WTC11 (cell line): ENCODE data around the gene FCGR3A.
"Not testable (repeated sequence)": the region's sequence is repeated elsewhere in the genome, so short reads cannot be mapped to it uniquely, and the experiment has no call there.

Experiments used
- CBFB ChIP-seq: sonication (generic); formaldehyde crosslinking; IDR thresholded peaks from 2 replicates; pipeline ENCODE4 v1.8.1; 2022; ENCODE audit warnings: mild to moderate bottlenecking, low read depth, missing genetic modification reagents
- FOXK1 ChIP-seq: sonication (generic); formaldehyde crosslinking; IDR thresholded peaks from 2 replicates; pipeline ENCODE4 v1.8.0; 2022; ENCODE audit warnings: mild to moderate bottlenecking, moderate library complexity, missing genetic modification reagents
- GTF2I ChIP-seq: fragments of 250-450 bp; sonication (Bioruptor Pico); conservative IDR thresholded peaks from 2 replicates; pipeline ENCODE4 v1.4.0; 2021; ENCODE audit warnings: mild to moderate bottlenecking
- NR2C2 ChIP-seq: sonication (generic); formaldehyde crosslinking; IDR thresholded peaks from 2 replicates; pipeline ENCODE4 v1.8.0; 2022; ENCODE audit warnings: mild to moderate bottlenecking, missing genetic modification reagents
- ZNF232 ChIP-seq: sonication (generic); formaldehyde crosslinking; IDR thresholded peaks from 2 replicates; pipeline ENCODE4 v1.8.0; 2022; ENCODE audit warnings: mild to moderate bottlenecking, missing genetic modification reagents
- TF ChIP-seq, protein P1 (sequence below): sonication (generic); formaldehyde crosslinking; IDR thresholded peaks from 2 replicates; pipeline ENCODE4 v1.8.0; 2023; ENCODE audit warnings: missing genetic modification reagents, mild to moderate bottlenecking, borderline replicate concordance
- TF ChIP-seq, protein P2 (sequence below): sonication (generic); formaldehyde crosslinking; IDR thresholded peaks from 2 replicates; pipeline ENCODE4 v1.8.0; 2022; ENCODE audit warnings: mild to moderate bottlenecking, missing genetic modification reagents
- TF ChIP-seq, protein P3 (sequence below): fragments of 200-600 bp; IDR thresholded peaks from 2 replicates; pipeline ENCODE4 v1.8.0; 2022; ENCODE audit warnings: antibody characterized with exemption
- TF ChIP-seq, protein P4 (sequence below): sonication (generic); formaldehyde crosslinking; conservative IDR thresholded peaks from 2 replicates; pipeline ENCODE4 v1.8.1; 2022; ENCODE audit warnings: mild to moderate bottlenecking, missing genetic modification reagents
- TF ChIP-seq, protein P5 (sequence below): sonication (generic); formaldehyde crosslinking; IDR thresholded peaks from 2 replicates; pipeline ENCODE4 v1.8.1; 2022; ENCODE audit warnings: mild to moderate bottlenecking, missing genetic modification reagents, moderate library complexity, borderline replicate concordance
- TF ChIP-seq, protein P6 (sequence below): sonication (generic); formaldehyde crosslinking; IDR thresholded peaks from 2 replicates; pipeline ENCODE4 v1.8.0; 2022; ENCODE audit warnings: mild to moderate bottlenecking, missing genetic modification reagents

DNA sequence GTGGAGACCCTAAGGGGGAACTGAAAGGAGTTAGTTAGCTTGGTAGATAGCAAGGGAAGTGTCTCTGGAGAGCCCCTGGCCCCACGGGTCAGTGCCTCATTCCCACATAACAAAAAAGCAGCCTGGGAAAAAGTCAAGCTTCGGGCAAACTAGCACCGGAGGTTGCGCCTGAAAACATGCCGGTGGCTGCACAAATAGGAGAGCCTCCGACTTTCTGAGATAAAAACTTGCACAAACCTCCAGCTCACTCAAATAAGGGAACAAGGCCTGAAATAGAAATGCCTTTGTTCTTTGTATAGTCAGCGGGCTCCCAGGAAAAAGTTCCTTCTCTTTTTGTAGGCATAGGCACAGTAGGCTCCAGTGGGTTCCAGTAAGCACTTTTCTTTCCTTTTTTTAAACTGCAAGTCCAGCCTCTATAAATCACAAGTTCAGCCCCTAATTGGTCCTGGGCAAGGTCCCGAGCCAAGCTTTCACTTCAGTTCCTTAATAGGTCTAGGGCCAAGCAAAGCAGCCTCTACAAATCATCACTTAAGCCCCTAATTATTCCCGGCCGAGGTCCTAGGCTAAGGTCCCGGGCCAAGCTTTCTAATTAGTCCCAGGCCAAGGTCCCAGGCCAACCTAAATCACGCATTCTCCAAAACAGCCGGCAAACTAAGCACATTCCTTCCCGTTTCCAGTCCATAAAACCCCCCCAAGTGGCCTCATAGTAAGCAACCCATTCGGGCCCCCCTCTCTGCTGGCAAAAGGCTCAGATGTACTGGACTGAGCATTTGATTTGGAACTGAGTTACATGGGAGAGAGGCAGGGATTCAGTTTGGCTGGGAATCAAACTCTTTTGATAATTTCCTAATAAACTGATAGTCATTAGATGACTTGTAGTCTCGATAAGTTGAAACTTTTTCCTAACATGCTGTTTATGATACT lies 16.7 kb downstream of the FCGR3A start:
- TF ChIP-seq, protein P1, sequence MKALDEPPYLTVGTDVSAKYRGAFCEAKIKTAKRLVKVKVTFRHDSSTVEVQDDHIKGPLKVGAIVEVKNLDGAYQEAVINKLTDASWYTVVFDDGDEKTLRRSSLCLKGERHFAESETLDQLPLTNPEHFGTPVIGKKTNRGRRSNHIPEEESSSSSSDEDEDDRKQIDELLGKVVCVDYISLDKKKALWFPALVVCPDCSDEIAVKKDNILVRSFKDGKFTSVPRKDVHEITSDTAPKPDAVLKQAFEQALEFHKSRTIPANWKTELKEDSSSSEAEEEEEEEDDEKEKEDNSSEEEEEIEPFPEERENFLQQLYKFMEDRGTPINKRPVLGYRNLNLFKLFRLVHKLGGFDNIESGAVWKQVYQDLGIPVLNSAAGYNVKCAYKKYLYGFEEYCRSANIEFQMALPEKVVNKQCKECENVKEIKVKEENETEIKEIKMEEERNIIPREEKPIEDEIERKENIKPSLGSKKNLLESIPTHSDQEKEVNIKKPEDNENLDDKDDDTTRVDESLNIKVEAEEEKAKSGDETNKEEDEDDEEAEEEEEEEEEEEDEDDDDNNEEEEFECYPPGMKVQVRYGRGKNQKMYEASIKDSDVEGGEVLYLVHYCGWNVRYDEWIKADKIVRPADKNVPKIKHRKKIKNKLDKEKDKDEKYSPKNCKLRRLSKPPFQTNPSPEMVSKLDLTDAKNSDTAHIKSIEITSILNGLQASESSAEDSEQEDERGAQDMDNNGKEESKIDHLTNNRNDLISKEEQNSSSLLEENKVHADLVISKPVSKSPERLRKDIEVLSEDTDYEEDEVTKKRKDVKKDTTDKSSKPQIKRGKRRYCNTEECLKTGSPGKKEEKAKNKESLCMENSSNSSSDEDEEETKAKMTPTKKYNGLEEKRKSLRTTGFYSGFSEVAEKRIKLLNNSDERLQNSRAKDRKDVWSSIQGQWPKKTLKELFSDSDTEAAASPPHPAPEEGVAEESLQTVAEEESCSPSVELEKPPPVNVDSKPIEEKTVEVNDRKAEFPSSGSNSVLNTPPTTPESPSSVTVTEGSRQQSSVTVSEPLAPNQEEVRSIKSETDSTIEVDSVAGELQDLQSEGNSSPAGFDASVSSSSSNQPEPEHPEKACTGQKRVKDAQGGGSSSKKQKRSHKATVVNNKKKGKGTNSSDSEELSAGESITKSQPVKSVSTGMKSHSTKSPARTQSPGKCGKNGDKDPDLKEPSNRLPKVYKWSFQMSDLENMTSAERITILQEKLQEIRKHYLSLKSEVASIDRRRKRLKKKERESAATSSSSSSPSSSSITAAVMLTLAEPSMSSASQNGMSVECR (CRISPR knock-in tag) = not testable (repeated sequence)
- TF ChIP-seq FOXK1; NR2C2 (CRISPR knock-in tag); GTF2I (CRISPR knock-in tag); ZNF232; CBFB (CRISPR knock-in tag): not testable (repeated sequence)
- TF ChIP-seq, protein P2, sequence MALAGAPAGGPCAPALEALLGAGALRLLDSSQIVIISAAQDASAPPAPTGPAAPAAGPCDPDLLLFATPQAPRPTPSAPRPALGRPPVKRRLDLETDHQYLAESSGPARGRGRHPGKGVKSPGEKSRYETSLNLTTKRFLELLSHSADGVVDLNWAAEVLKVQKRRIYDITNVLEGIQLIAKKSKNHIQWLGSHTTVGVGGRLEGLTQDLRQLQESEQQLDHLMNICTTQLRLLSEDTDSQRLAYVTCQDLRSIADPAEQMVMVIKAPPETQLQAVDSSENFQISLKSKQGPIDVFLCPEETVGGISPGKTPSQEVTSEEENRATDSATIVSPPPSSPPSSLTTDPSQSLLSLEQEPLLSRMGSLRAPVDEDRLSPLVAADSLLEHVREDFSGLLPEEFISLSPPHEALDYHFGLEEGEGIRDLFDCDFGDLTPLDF (CRISPR knock-in tag) = not testable (repeated sequence)
- TF ChIP-seq, protein P3, sequence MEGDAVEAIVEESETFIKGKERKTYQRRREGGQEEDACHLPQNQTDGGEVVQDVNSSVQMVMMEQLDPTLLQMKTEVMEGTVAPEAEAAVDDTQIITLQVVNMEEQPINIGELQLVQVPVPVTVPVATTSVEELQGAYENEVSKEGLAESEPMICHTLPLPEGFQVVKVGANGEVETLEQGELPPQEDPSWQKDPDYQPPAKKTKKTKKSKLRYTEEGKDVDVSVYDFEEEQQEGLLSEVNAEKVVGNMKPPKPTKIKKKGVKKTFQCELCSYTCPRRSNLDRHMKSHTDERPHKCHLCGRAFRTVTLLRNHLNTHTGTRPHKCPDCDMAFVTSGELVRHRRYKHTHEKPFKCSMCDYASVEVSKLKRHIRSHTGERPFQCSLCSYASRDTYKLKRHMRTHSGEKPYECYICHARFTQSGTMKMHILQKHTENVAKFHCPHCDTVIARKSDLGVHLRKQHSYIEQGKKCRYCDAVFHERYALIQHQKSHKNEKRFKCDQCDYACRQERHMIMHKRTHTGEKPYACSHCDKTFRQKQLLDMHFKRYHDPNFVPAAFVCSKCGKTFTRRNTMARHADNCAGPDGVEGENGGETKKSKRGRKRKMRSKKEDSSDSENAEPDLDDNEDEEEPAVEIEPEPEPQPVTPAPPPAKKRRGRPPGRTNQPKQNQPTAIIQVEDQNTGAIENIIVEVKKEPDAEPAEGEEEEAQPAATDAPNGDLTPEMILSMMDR = not testable (repeated sequence)
- TF ChIP-seq, protein P4, sequence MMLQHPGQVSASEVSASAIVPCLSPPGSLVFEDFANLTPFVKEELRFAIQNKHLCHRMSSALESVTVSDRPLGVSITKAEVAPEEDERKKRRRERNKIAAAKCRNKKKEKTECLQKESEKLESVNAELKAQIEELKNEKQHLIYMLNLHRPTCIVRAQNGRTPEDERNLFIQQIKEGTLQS = not testable (repeated sequence)
- TF ChIP-seq, protein P5, sequence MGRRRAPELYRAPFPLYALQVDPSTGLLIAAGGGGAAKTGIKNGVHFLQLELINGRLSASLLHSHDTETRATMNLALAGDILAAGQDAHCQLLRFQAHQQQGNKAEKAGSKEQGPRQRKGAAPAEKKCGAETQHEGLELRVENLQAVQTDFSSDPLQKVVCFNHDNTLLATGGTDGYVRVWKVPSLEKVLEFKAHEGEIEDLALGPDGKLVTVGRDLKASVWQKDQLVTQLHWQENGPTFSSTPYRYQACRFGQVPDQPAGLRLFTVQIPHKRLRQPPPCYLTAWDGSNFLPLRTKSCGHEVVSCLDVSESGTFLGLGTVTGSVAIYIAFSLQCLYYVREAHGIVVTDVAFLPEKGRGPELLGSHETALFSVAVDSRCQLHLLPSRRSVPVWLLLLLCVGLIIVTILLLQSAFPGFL = not testable (repeated sequence)
- TF ChIP-seq, protein P6, sequence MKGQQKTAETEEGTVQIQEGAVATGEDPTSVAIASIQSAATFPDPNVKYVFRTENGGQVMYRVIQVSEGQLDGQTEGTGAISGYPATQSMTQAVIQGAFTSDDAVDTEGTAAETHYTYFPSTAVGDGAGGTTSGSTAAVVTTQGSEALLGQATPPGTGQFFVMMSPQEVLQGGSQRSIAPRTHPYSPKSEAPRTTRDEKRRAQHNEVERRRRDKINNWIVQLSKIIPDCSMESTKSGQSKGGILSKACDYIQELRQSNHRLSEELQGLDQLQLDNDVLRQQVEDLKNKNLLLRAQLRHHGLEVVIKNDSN (CRISPR knock-in tag) = not testable (repeated sequence)
